ENCODE data around the gene MZT2B. TPM values are rescaled to one million over a fixed set of nuclear protein-coding genes. Genes with fewer than 3 reads are reported as not detected.
A peak's percentile ranks its signal among the peaks of the same experiment; 100 is the strongest.
"Not testable (repeated sequence)": the region's sequence is repeated elsewhere in the genome, so short reads cannot be mapped to it uniquely, and the experiment has no call there.

The MZT2B gene
- total and polyA plus RNA-seq, 9 of the 15 experiments (the other 6 are each of a cell fraction or from before 2014, with no cell fraction given) = 5.1 to 435 (median 102) TPM

GRCh38 chr2:130150181-130151144, 31.6 kb upstream of the MZT2B start:
- Histone ChIP-seq H2AFZ (ENCODE audit: low read depth, low read length) (no peak overlapping the region), H3K9ac (ENCODE audit: insufficient read depth in 1 of 2, low read depth in 2 of 2, low read length in 2 of 2) (peak overlapping the region in 1 of 2 experiments; percentile 45; a peak in 1 of 4 replicates), H3K27me3 (ENCODE audit: control insufficient read depth in 2 of 2, insufficient read depth in 2 of 2, low read length in 2 of 2) (no peaks in the 10 kb centered on the region), H3K36me3 (ENCODE audit: control insufficient read depth, insufficient read depth, low read length) (peaks cover 27% of the 10 kb centered on the region; the same call in 1 of the 3 replicates), H3K9me3 (replicated peaks; ENCODE audit: control insufficient read depth, insufficient read depth, low read depth, low read length) (no peaks in the 10 kb centered on the region), H3K4me2 (ENCODE audit: insufficient read depth, low read length) (no peak overlapping the region), H3K4me3 (no peak overlapping the region), H3K4me1 (replicated peaks in 1 of 2; ENCODE audit: control insufficient read depth in 2 of 2, insufficient read depth in 2 of 2, low read length in 2 of 2) (no peaks in the 10 kb centered on the region), H3K79me2 (ENCODE audit: control insufficient read depth, insufficient read depth, low read length) (no peaks in the 10 kb centered on the region), H3K27ac (ENCODE audit: extremely low read depth, low read depth, low read length) (no peak overlapping the region), H3K9me1 (ENCODE audit: control insufficient read depth, insufficient read depth, low read length) (no peaks in the 10 kb centered on the region), H4K20me1 (replicated peaks; ENCODE audit: control insufficient read depth, insufficient read depth, low read length) (no peaks in the 10 kb centered on the region)
- no TSS peak for BruUV-seq (replicated peaks)
- ATAC-seq (peak; percentile 12), FAIRE-seq (no peak), DNase-seq (ENCODE audit: extremely low read depth in 1 of 4, low spot score in 3 of 4) (no peak)
- intact Hi-C loops (cut with micrococcal nuclease) (no loop called here), in situ Hi-C loops (cut with MboI) (no loop called here)
- CTCF ChIA-PET (ENCODE audit: low intra/inter-chr PET ratio) = no interaction called here
- TF ChIP-seq POLR2G (IDR thresholded peaks at IDR 0.05; ENCODE audit: low read depth, low read length) (peak; percentile 59), RBM22 (IDR thresholded peaks at IDR 0.05; ENCODE audit: low read depth, low read length, poor library complexity, severe bottlenecking) (peak; percentile 43), RFX7 (CRISPR knock-in tag; IDR thresholded peaks at IDR 0.05) (no peak), SUPT5H (IDR thresholded peaks at IDR 0.05) (0 out of 2 replicates have a peak, but pooled peaks have one; percentile 35)
- 89% methylated on average over 20 of the region's 23 CpGs for WGBS (ENCODE audit: insufficient coverage, low coverage, missing lambda C conversion rate)
- POLR2A ChIA-PET = no interaction called here

- H3K4me2 ChIP-seq (ENCODE audit: insufficient read depth, low read length); DNase-seq (ENCODE audit: extremely low read depth in 1 of 4, low spot score in 3 of 4); CTCF ChIA-PET (ENCODE audit: low intra/inter-chr PET ratio); H3K9ac ChIP-seq (ENCODE audit: insufficient read depth in 1 of 2, low read depth in 2 of 2, low read length in 2 of 2); H3K27me3 ChIP-seq (ENCODE audit: control insufficient read depth in 2 of 2, insufficient read depth in 2 of 2, low read length in 2 of 2); H3K9me3 ChIP-seq (replicated peaks; ENCODE audit: control insufficient read depth, insufficient read depth, low read depth, low read length); H2AFZ ChIP-seq (ENCODE audit: low read depth, low read length); POLR2A ChIA-PET; in situ Hi-C loops (cut with MboI); ATAC-seq; H3K4me1 ChIP-seq (replicated peaks in 1 of 2; ENCODE audit: control insufficient read depth in 2 of 2, insufficient read depth in 2 of 2, low read length in 2 of 2); H3K79me2 ChIP-seq (ENCODE audit: control insufficient read depth, insufficient read depth, low read length); BruUV-seq (replicated peaks); H3K9me1 ChIP-seq (ENCODE audit: control insufficient read depth, insufficient read depth, low read length); intact Hi-C loops (cut with micrococcal nuclease); H3K27ac ChIP-seq (ENCODE audit: extremely low read depth, low read depth, low read length); H4K20me1 ChIP-seq (replicated peaks; ENCODE audit: control insufficient read depth, insufficient read depth, low read length); H3K4me3 ChIP-seq: not testable (repeated sequence)
- 72% methylated on average over 3 of the region's 5 CpGs for WGBS (ENCODE audit: insufficient coverage, low coverage, missing lambda C conversion rate)
- FAIRE-seq = peak; percentile 79
- peaks cover 33% of the 10 kb centered on the region; the same call in 1 of the 3 replicates for H3K36me3 ChIP-seq (ENCODE audit: control insufficient read depth, insufficient read depth, low read length)
These were observed 30.9 kb upstream of the MZT2B start for GRCh38 chr2:130151145-130151512.

Data from K562 (cell line).